Testis (tissue), 3 donors: ENCODE results near the gene SKOR2. TPM values are rescaled to one million over a fixed set of nuclear protein-coding genes. Genes with fewer than 3 reads are reported as not detected.

Experiments used
- DNase-seq: peaks from one replicate; pipeline ENCODE4 v3.0.0-alpha.2; 2019
- H3K27ac ChIP-seq, 2 donors: fragments of 200-600 bp; sonication (generic); one replicate each; pipeline ENCODE4 v1.5.1; 2019
- H3K27me3 ChIP-seq: fragments of 200-600 bp; sonication (generic); one replicate; pipeline ENCODE4 v1.5.1; 2019
- H3K36me3 ChIP-seq: fragments of 200-600 bp; sonication (generic); one replicate; pipeline ENCODE4 v1.5.1; 2017; ENCODE audit warnings: low read depth; ENCODE audit errors: missing control alignments
- H3K4me1 ChIP-seq: fragments of 200-600 bp; sonication (generic); one replicate; pipeline ENCODE4 v1.5.1; 2019
- H3K4me3 ChIP-seq, 2 donors: fragments of 200-600 bp; sonication (generic); one replicate each; pipeline ENCODE4 v1.5.1; 2017 to 2019
- H3K9me3 ChIP-seq: fragments of 200-600 bp; sonication (generic); one replicate; pipeline ENCODE4 v1.5.1; 2017
- POLR2A ChIP-seq: fragments of 450-650 bp; IDR thresholded peaks from one replicate; pipeline ENCODE4 v1.6.1; 2017; ENCODE audit warnings: antibody characterized with exemption, mild to moderate bottlenecking, moderate library complexity
- WGBS, 2 donors: methylation state at CpG; one replicate each; pipeline ENCODE4 v1.1.5; 2018; 5-methylcytosine and 5-hydroxymethylcytosine counted together
- intact Hi-C: fragments of 100-400 bp; cut with DNase I; formaldehyde crosslinking; loops from one replicate; pipeline ENCODE4 v1.15.1; 2023; ENCODE audit warnings: low total_unique reads
- polyA plus RNA-seq: library from polyadenylated mRNA; stranded (reverse); fragments of 350-450 nt; fragmentation: Illumina TruSeq; extraction: RNeasy Lipid Tissue Mini Kit (QIAGEN cat#74804); gene quantifications from one replicate; pipeline ENCODE4 v1.2.3, GENCODE V29; 2014; ENCODE audit warnings: low read depth, low replicate concordance; ENCODE audit not compliant: insufficient read depth
- total RNA-seq, 2 donors: library from RNA; depleted of rRNA; stranded (reverse); fragments of >200 nt; gene quantifications; one replicate each; pipeline ENCODE4 v1.2.3, GENCODE V29; 2016
- TF ChIP-seq, protein P1 (sequence below), 3 experiments: fragments of 450-650 bp in 2 of 3; fragments of 200-600 bp in 1 of 3; sonication (generic) in 1 of 3; IDR thresholded peaks; one replicate each; pipeline ENCODE4 v1.5.1; 2016 to 2019; ENCODE audit warnings: antibody characterized with exemption in 3 of 3, mild to moderate bottlenecking in 2 of 3, moderate library complexity in 1 of 3

Gene SKOR2
- total and polyA plus RNA-seq, 3 donors from 2014 or later = 0.43 to 1.4 (median 0.59) TPM

DNA sequence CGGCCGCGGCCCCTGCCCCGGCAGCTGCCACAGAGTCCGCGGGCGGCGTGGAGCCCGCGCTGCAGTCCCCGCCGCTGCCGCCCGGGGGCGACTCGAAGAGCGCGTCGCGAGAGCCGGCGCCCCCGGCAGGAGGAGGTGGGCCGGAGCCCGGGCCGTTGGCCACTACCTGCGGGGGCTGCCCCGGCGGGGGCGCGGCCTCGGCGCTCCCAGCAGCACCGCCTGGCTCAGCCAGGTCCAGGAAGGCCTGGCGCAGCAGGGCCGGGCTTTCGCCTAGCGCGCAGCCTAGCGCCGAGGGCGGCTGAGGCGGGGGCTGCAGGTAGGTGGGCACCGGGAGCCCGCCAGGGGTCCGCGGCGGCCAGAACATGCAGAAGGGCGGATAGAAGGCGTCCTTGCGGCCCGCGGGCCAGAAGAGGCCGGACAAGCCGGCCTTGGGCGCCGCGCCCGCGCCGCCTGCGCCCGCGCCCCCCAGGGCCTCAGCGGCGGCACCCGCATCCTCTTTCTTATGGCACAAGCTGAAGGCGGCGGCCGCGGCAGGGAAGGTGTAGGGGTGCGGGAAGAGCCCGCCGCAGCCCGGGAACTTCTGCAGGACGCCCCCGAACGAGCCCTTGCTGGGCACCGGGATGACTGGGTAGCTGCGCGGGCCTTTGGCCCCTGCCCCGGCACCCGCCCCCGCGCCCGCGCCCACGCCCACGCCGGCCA, 3.9 kb downstream of the SKOR2 start:
- H3K36me3 ChIP-seq = no peaks in the 10 kb centered on the region
- H3K4me3 ChIP-seq = peak overlapping the region; percentile 37 to 47
- intact Hi-C loops = no loop called here
- DNase-seq = no peak
- no peaks in the 10 kb centered on the region for H3K4me1 ChIP-seq
- TF ChIP-seq, protein P1, sequence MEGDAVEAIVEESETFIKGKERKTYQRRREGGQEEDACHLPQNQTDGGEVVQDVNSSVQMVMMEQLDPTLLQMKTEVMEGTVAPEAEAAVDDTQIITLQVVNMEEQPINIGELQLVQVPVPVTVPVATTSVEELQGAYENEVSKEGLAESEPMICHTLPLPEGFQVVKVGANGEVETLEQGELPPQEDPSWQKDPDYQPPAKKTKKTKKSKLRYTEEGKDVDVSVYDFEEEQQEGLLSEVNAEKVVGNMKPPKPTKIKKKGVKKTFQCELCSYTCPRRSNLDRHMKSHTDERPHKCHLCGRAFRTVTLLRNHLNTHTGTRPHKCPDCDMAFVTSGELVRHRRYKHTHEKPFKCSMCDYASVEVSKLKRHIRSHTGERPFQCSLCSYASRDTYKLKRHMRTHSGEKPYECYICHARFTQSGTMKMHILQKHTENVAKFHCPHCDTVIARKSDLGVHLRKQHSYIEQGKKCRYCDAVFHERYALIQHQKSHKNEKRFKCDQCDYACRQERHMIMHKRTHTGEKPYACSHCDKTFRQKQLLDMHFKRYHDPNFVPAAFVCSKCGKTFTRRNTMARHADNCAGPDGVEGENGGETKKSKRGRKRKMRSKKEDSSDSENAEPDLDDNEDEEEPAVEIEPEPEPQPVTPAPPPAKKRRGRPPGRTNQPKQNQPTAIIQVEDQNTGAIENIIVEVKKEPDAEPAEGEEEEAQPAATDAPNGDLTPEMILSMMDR (IDR thresholded peaks at IDR 0.05) = peak; percentile 30 to 56 (median 38)
- no peak for TF ChIP-seq POLR2A
- WGBS, 2 donors = 0 to 3% methylated on average over 18 to 70 of the region's 90 CpGs
- H3K27ac ChIP-seq = no peak overlapping the region
- no peaks in the 10 kb centered on the region for H3K9me3 ChIP-seq
- H3K27me3 ChIP-seq = peaks cover 6% of the 10 kb centered on the region

DNA sequence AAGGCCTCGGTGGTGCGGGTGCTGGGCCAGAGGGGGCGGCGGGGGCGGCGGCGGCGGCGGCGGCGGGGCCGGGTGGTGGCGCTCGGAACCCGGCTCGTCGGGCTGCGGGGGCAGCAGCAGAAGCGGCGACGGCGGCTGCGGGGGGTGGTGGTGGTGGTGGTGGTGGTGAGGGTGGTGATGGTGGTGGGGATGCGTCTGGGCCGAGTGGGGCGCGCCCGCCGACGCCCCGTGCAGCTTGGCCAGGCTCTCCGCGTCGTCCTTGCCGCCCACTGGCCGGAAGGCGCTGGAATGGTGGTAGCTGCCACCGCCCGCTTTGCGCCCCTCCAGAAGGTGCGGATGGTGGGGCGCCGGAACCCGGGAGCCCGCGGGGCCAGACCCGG, 4.4 kb downstream of the SKOR2 start:
- TF ChIP-seq POLR2A = no peak
- TF ChIP-seq, protein P1 (IDR thresholded peaks at IDR 0.05) = no peak
- WGBS, 2 donors = 1% methylated on average over 32 of the region's 47 CpGs; no CpG with 5 or more reads in 1 of the 2 donors

DNA sequence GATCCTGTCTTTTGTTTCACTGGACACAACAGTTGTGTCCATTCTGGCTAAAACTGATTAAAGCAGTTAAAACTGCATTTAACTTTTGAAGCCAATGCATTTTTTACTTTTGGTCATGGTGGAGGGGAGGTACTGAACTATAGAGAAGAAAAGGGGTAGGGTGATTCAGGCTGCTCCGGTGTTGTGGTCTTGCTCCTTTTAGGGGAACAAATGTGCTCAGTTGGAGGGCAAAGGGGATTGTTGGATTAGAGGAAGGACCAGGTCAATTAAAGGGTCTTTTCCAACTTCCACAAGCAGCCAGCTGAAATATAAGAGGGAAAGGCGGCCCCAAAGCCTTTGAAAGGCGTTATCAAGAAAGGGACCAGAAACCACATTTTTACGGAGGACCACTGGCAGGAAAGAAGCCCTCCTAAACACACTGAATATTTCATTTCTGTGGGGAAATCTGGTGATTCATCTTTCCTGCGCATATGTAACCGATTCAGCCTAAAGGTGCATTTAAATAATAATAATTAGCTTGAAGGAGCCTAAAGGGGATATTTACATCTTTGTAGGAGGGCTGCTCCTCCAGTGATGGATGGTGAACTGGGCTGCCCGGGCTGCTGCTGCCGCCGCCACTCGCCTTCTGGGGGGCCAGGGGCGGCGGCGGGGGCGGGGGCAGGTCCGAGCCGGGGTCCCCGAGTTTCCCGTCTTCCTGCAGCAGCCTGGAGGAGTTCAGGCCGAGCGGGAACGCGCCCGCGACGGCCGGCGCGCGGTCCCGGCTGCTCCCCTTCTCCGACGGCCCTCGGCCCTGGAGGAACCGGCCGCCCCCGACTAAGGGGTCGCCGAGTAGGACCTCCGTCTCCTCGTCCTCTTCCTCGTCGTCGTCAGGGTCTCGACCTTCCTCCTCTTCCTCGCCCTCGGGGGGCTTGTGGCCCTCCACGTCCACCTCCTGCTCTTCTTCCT, 5.2 kb downstream of the SKOR2 start:
- no peak for DNase-seq
- TF ChIP-seq, protein P1 (IDR thresholded peaks at IDR 0.05) = no peak
- peak overlapping the region; percentile 37 to 47 for H3K4me3 ChIP-seq
- no peak overlapping the region for H3K27ac ChIP-seq
- H3K4me1 ChIP-seq = no peaks in the 10 kb centered on the region
- H3K9me3 ChIP-seq = no peaks in the 10 kb centered on the region
- H3K36me3 ChIP-seq = no peaks in the 10 kb centered on the region
- intact Hi-C loops = no loop called here
- WGBS, 2 donors = 3 to 4% methylated on average over 39 to 46 of the region's 47 CpGs
- H3K27me3 ChIP-seq = peaks cover 6% of the 10 kb centered on the region

More for the DNA sequence above, 4.4 kb downstream of the SKOR2 start:
- peaks cover 6% of the 10 kb centered on the region for H3K27me3 ChIP-seq
- no peak overlapping the region for H3K27ac ChIP-seq
- H3K9me3 ChIP-seq = no peaks in the 10 kb centered on the region
- DNase-seq = no peak
- no peaks in the 10 kb centered on the region for H3K4me1 ChIP-seq
- peak overlapping the region; percentile 37 to 47 for H3K4me3 ChIP-seq
- H3K36me3 ChIP-seq = no peaks in the 10 kb centered on the region
- intact Hi-C loops = no loop called here

DNA sequence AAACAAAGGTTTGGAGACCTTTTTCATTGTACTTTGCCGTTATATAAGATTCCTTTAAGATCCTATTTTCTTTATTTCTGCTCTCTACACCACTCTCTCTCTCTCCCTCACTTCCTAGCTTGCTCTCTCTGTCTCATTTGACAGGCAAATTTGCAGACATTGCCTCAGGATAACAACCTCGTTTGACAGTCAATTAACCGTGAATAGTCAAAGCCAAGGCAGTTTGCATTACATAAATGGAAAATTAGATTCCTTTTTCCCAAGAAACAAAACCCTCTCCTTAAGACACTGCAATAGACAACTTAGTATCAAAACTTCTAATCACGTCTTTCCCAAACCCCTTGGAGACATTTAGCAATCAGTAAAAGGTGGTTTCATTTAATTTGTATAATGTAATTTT, 7.4 kb downstream of the SKOR2 start:
- WGBS, 2 donors = 36 to 40% methylated on average over 4 of the region's 4 CpGs
- intact Hi-C loops = no loop called here
- Histone ChIP-seq H3K27me3 (no peaks in the 10 kb centered on the region), H3K4me1 (no peaks in the 10 kb centered on the region), H3K36me3 (no peaks in the 10 kb centered on the region), H3K4me3 (no peak overlapping the region), H3K27ac (no peak overlapping the region), H3K9me3 (no peaks in the 10 kb centered on the region)
- TF ChIP-seq, protein P1 (IDR thresholded peaks at IDR 0.05) = no peak
- no peak for TF ChIP-seq POLR2A
- DNase-seq = no peak
